Embryonic facial prominence (tissue), 1 donor: ENCODE results near the gene PPFIBP2.

ENCODE experiments used
- DNase-seq: peaks from one replicate; pipeline ENCODE4 v3.0.0-alpha.2; 2016; ENCODE audit errors: extremely low spot score

PPFIBP2 gene

DNA sequence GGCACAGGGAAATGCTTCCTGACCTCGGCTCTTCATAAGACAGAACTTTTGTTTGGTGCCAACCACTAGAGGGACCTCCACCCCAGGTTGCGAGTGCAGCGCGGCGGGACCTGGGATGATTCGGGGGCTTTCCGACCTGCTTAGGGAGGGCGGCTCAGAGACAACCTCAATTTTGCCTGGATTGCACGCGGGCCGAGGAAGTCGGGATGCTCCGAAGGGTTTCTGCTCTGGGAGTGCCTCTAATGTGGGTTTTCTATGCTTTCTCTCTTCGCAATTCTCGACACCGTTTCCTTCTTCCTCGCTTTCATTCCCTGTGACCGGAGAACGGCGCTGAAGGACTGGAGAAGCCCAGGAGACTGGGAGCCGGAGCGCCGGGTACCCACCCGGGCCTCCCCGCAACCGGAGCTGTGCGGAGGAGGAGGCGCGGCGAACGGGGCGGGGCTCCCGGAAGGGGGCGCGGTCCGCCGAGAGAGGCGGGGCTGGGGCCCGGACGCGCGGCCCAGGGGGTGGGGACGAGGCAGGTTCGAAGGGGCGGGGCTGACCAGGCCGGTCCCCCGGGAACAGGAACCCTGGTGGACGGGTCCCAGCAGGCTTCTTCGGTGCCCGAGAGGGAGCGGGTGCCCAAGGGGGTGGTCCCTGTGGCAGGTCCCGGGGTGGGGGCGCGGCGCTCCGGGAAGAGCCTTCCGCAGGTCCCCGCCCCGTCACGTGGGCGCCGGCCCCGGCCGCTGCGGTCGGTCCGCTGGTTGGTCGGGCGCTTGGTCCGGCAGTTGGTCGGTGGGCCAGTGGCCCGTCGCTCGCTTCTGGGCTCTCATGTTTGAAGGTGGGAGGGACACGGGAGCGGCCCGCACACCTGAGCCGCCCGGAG lies at the start of gene PPFIBP2:
Gene PPFIBP2 (plus strand): TSS at position 766 of the 865 bp plus-strand sequence. CDS start 35,477 bp downstream, outside the sequence.
- DNase-seq = peak; percentile 68

DNA sequence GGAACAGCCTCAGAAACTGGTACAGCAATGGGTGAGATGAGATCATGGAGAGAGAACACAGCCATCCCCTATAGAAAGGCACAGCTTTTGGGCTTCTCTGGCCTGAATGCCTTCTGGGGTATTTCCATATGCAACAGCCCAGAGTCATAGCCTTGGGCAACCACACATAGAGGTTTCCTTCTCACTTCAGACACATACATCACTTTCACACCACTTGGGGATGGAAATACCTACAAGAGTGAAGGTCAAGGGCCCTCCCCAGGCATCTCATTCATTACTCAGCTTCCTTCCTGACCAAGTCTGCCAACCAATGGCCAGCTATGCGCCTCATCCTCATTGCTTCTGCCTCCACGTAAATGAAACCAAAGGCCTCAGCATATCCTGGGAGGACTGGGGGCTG lies 46.1 kb upstream of the PPFIBP2 start:
- DNase-seq = no peak

DNA sequence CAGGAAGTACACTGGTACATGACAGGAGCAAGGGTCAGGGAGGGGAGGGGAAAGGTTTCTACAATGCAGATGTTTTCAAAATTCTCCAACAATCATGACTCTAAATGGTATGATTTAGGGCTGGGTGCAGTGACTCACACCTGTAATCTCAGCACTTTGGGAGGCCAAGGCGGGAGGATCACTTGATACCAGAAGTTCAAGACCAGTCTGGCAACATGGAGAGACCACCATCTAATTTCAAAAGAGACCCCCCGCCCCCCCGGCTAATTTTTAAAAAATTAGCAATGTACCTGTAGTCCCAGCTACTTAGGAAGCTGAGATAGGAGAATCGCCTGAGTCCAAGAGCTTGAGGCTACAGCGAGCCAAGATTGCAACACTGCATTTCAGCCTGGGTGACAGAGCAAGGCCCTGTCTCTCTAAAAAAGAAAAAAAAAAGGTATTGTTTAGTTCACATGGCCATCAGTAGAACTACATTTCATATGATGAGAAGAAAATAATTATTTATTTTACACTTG lies 44.4 kb upstream of the PPFIBP2 start:
- DNase-seq = no peak

DNA sequence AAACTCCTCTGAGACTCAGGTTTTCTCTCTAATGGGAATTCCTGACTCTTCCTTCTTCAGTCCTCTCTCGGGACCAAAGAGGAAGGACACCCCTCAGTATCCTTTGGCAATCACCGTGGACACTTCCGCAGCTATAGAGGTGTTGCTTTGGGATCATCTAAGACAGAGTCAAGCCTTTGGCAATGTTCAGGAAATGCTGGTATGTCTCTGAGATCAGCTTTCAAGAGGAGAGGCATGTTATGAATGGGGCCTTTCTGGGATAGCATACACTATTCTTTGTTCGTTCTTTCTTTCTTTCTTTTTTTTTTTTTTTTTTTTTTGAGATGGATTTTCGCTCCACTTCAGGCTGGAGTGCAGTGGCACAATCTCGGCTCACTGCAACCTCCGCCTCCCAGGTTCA lies 42.7 kb upstream of the PPFIBP2 start:
- DNase-seq = no peak

DNA sequence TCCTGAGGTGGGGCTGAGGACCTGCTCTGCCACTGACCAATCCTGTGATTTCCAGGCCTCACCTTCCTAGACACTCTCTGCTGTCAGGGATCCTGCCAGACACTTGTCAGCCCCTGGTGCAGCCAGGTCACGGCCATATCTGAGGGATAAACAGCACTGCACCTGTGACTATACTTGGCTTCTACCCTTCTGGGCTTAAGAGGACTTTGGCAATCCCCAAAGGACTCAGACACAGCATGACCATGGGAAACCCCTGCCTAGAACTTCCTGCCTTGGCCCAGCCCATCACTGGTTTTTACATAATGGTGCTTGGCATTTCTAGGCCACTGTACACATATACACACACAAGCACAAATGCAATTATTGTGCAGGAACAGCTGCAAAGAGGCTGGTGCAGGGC lies 40.1 kb upstream of the PPFIBP2 start:
- no peak for DNase-seq

DNA sequence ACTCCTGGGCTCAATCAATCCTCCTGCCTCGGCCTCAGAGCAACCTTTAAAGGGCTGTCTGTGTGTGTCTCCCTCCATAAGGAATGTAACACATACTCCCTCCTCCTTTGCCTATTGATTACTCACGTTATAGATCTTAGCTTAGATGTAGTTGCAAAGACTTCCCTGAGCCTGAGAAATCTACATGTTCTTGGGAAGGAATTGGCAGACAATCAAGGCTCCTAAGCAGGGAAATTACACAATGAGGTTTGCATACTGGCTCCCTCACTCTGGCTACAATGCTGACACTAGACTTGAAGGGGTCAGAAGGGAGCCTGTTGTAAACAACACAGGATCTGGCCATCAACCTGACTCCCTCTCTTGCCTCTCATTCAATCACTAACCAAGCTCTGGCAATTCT lies 33.7 kb upstream of the PPFIBP2 start:
- DNase-seq = no peak

DNA sequence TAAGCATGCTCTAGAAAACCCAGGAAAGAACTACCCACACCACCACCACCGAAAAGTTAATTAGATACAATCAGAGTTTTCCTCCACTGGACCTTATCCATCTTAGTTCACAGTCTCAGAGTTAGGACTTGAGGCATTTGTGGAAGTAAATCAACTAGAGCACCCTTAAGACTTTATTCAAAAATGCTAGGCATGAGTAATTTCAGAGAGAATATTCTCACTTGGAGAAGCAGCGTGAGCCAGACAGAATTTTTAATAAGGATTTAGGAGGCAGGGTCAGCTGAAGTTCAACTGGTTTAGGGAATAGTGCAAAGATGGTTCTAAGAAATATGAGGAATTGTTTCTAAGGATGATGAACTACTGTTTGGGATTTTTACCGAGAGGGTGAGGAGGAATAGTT lies 29.7 kb upstream of the PPFIBP2 start:
- no peak for DNase-seq

DNA sequence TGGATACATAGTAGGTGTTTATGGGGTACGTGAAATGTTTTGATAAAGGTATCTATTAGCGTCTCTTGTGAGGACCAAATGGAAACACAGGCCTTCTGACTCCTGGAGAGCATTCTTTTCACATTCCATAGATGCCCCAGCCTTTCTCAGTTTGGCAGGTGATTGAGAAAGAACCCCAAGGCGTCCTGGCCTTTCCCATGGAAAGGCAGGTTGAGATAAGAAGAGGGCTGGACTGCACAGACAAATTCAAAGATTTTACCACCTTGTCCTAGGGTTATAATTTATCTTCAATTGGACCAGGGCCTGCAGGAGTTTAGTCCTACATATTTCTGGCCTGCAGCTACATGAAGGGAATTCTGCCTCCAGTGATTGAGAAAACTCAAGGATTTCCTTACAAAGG lies 29.2 kb upstream of the PPFIBP2 start:
- no peak for DNase-seq

DNA sequence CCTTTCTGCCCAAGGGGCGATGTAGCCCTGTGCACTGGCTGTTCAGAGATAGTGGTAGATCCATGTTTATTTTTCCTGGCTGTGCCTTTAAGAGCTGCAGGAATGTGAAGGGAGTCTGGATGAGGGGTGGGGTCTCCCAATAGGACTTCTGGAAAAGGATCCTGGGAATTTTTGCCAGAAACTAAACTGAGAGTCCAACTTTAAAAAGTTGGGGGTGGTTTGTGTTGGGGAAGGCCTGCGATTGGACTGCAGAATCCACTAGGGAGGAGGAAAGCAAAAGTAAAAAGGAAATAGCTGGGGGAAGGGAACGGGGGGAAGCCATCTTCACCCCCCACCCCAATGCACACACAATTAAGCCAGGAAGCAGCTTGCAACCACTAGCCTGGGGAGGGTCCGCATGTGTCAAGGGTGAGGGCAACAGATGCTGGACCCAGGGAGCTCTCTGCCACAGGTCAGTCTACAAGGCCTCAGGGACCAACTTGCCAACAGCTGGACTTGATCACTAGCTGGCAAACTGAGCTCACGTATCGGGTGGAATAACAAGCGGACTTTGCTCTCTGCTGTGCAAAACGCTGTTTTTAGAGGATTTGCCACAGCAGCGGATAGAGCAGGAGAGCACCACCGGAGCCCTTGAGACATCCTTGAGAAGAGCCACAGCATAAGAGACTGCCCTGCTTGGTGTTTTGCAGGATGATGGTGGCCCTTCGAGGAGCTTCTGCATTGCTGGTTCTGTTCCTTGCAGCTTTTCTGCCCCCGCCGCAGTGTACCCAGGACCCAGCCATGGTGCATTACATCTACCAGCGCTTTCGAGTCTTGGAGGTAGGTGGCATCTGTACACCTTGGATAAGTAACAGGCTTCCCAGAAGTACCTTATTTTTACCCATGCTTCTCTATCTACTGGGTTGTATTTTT lies 28.4 kb upstream of the PPFIBP2 start, which contains the start of gene OLFML1:
Gene OLFML1 (plus strand): TSS at position 321 of the 912 bp plus-strand sequence. CDS start 370 bp downstream, at position 691.
- peak; percentile 41 for DNase-seq

DNA sequence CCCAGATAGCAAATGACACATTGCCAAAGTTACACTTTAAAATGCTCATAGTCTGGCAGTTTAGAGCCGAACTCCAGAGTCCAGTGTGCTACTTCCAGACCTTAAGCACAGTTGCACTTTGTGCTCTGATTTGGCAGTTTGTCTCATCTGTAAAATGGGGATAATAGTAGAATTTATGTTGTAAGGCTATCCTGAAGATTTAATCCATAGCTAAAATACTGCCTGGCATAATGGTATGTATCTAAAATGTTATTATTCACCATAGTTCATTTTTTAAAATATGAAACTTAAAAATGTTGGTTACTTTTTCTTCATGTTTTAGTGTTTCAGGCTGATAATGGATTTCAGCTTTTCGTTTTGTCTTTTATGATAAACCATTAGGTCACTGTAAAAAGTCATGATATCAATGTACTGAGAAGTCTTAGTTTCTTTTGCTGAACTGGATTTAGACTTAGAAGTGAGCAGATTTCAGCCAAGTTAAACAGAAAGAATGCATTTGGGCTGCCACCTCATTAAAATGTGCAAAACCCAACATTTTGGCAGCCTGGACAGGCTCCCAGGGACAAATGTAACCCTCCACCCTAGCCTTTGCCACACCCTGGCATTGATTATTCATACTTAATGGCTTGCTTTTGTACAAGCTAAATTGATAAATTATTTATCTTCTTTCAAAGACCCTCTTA lies 27.6 kb upstream of the PPFIBP2 start:
- DNase-seq = no peak

DNA sequence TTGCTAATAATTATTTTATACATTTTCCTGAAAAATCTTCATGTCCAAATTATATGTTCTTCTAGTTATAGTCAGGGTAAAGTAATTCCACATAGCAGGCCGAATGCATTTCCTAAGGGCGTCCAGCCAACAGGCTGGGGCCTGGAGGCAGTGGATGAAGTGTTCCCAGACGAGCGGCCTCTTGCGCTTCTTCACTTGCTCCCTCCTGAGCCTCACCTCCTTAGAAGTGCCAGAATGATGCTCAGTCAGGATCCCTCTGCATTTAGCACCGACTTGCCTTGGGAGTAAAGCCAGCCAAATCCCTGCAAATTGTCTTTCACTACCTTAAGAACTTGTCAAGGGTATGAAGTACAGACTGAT lies 27.0 kb upstream of the PPFIBP2 start:
- no peak for DNase-seq

DNA sequence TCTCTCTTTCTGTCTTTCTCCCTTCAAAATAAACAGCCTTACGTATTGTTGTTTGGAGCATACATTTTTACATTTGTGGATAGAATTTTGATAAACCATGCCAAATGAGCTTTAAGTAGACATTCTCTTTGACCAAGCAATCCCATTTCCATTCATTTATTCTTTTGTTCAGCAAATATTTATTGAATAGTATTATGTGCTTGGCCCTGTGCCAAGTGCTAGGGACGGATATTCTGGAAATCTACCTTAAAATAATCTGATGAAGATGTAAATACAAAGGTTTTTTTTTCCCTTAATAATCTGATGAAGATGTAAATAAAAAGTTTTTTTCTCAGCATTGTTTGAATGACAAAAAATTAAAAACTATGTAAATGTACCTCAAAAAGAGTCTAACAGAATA lies 26.4 kb upstream of the PPFIBP2 start:
- DNase-seq = no peak

DNA sequence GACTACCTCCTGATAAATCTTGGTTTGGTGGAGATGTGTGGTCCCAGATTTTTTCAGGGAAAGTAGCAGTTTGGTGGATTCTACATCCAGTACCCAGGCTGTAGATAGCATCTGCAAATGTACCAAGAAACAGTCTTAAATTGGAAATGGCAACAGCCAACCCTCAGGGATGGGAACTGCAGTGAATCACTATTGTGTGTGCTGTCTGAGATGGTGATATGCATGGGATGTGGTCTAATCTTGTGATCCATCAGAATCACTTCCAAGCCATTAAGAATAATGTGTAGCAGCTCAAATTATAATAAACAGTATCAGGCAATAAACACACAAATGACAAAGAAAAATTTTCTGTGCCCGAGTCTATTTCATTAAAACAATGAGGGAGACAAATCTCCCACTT lies 25.1 kb upstream of the PPFIBP2 start:
- DNase-seq = no peak

DNA sequence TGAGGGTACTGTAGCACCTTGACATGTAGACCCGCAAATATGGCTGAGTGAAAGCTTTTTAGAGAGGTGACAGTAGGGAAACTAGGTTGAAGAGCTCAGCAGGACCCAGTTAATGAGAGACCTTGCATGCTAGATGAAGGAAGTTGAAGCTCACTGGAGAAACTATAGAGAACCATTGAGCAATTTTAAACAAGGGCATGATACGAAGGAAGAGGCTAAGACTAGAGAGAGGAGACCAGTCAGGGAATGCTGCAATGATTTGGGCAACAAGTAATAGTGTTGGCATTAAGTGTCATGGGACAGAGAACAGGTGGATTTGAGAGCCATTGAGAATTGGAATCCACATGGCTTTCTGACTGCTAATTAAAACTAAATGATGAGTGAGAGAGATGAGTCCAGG lies 24.4 kb upstream of the PPFIBP2 start:
- no peak for DNase-seq

DNA sequence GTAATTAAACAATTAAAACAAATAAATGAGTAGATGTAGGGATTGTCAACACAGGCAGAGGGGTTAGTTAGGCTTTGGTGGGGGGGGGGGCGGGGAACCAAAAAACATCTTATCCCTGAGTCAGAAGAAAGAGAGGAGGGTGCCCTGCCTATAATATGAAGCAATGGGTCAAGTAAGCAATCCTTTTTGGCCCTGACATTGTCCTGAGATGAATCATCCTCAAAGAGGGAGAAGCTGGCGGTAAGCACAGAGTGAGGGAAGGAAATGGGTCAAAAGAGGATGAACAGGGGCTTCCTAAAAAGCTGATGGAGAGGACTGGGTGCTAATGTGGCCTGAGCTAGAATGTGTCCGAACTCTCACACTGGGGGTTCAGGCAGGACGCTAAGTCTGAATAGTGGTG lies 23.7 kb upstream of the PPFIBP2 start:
- no peak for DNase-seq

DNA sequence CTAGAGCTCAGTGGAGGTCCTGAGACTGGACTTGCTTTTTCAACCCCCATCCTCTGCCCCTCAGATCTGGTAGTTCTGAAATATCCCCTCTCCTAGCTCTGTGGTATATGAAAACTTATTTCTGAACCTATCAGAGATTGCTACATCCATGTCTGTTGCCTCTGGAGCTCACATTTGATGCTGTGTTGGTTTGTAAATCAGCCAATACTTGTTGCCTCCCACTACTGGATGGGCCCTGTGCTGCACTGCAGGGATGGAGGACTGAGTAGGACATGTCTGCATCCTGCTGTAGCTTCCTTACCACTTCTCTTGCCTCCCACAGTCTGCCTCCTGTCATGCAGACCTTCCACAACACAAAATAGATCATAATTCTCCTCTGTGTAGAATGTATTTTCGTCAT lies 23.3 kb upstream of the PPFIBP2 start:
- no peak for DNase-seq

DNA sequence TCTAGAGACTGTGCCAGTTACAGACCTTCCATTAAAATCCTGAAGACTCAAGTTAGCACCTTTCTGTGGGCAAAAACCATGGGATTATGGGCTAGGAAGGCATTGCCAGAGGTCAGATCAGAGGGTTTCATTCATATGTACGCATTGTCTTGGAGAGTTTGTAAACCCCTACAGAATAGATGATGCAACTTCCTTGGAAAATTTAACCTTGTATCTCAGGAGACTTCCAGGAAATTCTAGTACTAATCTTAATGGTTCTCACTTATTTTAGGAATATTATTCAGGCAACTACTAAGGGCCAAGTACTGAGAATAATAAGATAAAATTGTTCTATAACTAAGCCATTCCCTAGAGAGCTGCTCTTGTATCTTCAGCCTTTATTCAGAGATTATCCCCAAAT lies 21.5 kb upstream of the PPFIBP2 start:
- DNase-seq = no peak

DNA sequence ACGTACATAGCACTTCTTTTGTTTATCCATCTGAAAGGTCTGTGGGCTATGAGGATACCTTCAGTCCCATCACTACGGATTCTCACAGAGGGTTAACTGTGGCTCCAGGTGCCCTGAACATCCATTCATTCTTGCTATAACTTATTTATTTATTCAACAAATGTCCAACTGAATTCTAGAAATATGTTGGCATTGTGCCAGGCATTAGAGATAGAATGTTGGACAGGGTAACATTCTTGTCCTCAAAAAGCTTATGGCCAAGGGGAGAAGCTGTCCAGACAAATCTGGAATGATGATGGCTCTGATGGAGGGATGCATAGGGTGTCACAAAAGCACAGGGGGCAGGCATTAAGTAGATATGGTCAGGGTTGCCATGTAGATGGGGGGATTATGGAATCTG lies 20.1 kb upstream of the PPFIBP2 start:
- DNase-seq = no peak

DNA sequence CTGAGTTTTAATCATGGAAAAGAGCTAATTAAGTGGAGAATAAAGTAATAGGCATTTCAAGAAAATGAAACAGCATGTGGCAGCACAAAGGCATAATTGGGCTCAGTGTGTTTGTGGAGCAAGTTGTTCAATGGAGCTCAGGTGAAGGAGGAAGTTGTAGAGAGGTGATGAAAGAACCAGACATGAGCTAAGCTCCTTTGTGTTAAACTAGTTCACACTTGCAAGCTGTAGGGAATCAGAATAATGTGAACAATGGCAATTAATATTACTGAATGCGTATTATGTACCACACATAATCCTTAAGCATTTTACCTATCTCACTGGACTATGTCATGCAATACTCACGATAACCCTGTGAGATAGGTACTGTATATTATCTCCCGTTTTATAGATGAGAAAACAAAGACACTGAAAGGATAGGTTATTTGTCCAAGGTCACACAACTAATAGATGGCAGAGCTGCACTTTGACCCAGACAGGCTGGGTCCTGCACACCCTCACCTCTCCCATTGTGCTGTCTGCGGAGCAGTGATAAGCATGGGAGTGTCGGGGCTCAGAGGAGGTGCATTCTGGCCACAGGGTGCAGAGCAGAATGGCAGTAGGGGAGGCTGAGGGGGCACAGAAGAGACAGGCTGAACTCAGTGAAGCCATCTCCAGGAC lies 19.6 kb upstream of the PPFIBP2 start:
- DNase-seq = no peak

DNA sequence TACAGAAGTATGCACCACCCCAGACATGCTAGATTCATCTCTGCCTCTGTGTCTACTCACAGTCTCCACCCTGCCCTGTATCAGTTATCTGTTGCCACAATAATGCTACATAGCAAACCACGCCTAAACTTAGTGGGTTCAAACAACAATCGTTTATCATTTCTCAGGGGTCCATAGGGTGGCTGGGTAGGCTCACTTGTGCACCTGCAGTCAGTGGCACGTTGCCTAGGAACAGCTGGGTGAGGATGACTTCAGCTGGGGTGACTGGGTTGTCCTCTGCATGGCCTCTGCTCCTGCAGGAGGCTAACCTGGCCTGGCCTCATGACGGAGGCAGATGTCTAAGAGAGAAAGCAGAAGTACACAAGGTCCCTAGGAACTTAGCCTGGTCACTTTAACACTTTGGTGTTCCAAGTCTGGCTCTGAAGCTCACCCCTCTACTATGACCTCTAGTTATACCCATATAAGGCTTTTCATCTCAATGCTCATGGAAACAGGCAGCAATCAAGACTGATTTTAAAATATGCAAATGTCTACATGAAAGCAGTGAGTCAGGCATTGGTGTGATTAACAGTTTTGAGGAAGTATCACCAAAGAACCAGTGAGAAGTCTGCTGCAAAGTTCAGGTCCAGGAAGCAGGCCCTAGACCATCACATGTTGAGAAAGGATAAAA lies 17.8 kb upstream of the PPFIBP2 start:
- no peak for DNase-seq

DNA sequence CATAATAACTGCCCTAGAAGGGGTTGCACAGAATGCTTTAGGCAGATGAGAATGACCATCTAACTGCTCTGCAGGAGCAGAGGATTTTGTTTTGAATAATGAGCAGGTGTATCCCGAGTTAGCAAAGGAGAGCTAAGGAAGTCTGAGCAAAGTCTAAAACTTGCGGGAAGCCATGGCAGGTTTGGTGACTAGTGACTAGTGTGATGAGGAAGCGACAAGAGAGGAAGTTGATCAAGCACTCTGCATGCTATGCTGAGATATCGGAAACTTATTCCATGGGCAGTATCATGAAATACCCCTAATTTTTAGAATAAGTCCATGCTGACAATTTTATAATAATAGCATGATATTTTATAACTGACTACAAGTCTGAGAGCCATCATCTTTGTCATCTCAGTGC lies 15.6 kb upstream of the PPFIBP2 start:
- no peak for DNase-seq
